ENCODE measurements around the gene ZNF674.

Gene ZNF674

DNA sequence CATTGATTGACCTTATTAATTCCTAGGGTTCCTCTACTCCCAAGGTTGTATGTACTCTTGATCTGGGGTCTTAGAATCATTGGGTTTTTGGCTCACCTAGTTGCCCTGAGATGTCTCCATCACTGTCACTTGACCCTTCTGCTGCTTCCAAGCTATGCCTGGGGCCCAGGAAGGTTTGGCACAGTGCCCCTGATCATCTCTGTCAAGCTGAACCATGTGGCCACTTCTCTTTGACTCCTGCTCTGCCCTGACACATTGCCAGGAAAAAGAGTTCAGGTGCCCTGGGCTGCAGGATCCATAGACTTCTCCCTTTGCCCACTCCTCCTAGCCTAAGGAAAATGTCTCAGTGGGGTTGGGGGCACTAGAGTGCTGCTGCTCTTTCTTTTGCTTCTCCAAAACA lies 24.4 kb upstream of the ZNF674 start:
- Histone ChIP-seq H3K9ac (ENCODE audit: low read length) (no peak overlapping the region), H2AFZ (ENCODE audit: low read length) (no peak overlapping the region), H3K9me3 (replicated peaks; ENCODE audit: insufficient read depth, low read length) (no peaks in the 10 kb centered on the region), H3K4me1 (ENCODE audit: low read length) (peaks cover 12% of the 10 kb centered on the region), H4K20me1 (ENCODE audit: insufficient read depth, low read length) (no peaks in the 10 kb centered on the region), H3F3A (ENCODE audit: insufficient read depth, low read length) (peaks cover 18% of the 10 kb centered on the region), H3K27ac (ENCODE audit: low read length) (no peak overlapping the region), H3K36me3 (replicated peaks; ENCODE audit: insufficient read depth, low read length) (no peaks in the 10 kb centered on the region), H3K4me3 (ENCODE audit: low read length) (no peak overlapping the region), H3K9me2 (replicated peaks; ENCODE audit: insufficient read depth, low read length) (no peaks in the 10 kb centered on the region), H3K4me2 (ENCODE audit: low read depth, low read length) (no peak overlapping the region), H3K79me2 (ENCODE audit: low read length) (no peaks in the 10 kb centered on the region), H3K27me3 (replicated peaks; ENCODE audit: insufficient read depth, low read length) (no peaks in the 10 kb centered on the region)
- DNase-seq: no peak
- TF ChIP-seq, protein P1, sequence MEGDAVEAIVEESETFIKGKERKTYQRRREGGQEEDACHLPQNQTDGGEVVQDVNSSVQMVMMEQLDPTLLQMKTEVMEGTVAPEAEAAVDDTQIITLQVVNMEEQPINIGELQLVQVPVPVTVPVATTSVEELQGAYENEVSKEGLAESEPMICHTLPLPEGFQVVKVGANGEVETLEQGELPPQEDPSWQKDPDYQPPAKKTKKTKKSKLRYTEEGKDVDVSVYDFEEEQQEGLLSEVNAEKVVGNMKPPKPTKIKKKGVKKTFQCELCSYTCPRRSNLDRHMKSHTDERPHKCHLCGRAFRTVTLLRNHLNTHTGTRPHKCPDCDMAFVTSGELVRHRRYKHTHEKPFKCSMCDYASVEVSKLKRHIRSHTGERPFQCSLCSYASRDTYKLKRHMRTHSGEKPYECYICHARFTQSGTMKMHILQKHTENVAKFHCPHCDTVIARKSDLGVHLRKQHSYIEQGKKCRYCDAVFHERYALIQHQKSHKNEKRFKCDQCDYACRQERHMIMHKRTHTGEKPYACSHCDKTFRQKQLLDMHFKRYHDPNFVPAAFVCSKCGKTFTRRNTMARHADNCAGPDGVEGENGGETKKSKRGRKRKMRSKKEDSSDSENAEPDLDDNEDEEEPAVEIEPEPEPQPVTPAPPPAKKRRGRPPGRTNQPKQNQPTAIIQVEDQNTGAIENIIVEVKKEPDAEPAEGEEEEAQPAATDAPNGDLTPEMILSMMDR (IDR thresholded peaks at IDR 0.05; ENCODE audit: low read length): no peak
- TF ChIP-seq EZH2 (optimal IDR thresholded peaks at IDR 0.05; ENCODE audit: low read depth, low read length) (no peak), EZH2phosphoT487 (IDR thresholded peaks at IDR 0.05; ENCODE audit: low read length) (no peak)

DNA sequence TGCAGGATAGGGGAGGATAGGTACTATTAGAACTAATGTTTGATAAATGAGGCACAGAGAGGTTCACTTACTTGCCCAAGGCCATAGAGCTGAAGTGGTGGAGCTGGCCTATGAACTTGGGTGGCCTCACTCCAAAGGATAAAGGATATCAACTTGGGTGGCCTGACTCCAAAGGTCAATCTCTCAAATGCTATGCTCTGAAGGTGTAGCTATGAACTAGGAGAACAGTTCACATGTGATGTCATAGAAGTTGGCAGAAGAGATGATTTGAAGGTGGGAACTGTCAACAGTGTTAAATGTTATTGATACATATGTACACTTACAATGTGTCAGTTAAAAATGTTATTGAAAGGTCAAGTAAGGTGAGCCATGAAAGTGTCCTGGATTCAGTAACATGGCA lies 22.2 kb upstream of the ZNF674 start:
- no peaks in the 10 kb centered on the region for H3K27me3 ChIP-seq (replicated peaks; ENCODE audit: insufficient read depth, low read length)
- no peaks in the 10 kb centered on the region for H3K9me2 ChIP-seq (replicated peaks; ENCODE audit: insufficient read depth, low read length)
- no peak overlapping the region for H3K27ac ChIP-seq (ENCODE audit: low read length)
- H3K4me1 ChIP-seq (ENCODE audit: low read length): peaks cover 16% of the 10 kb centered on the region
- H3K79me2 ChIP-seq (ENCODE audit: low read length): no peaks in the 10 kb centered on the region
- no peak overlapping the region for H3K9ac ChIP-seq (ENCODE audit: low read length)
- no peak for TF ChIP-seq EZH2phosphoT487 (IDR thresholded peaks at IDR 0.05; ENCODE audit: low read length)
- TF ChIP-seq EZH2 (optimal IDR thresholded peaks at IDR 0.05; ENCODE audit: low read depth, low read length): no peak
- no peak overlapping the region for H2AFZ ChIP-seq (ENCODE audit: low read length)
- DNase-seq: no peak
- H3K4me3 ChIP-seq (ENCODE audit: low read length): no peak overlapping the region
- H3F3A ChIP-seq (ENCODE audit: insufficient read depth, low read length): peaks cover 14% of the 10 kb centered on the region
- H3K9me3 ChIP-seq (replicated peaks; ENCODE audit: insufficient read depth, low read length): no peaks in the 10 kb centered on the region
- H3K36me3 ChIP-seq (replicated peaks; ENCODE audit: insufficient read depth, low read length): no peaks in the 10 kb centered on the region
- H4K20me1 ChIP-seq (ENCODE audit: insufficient read depth, low read length): no peaks in the 10 kb centered on the region
- H3K4me2 ChIP-seq (ENCODE audit: low read depth, low read length): no peak overlapping the region

GRCh38 chrX:46561824-46562657 lies 16.8 kb upstream of the ZNF674 start:
- Histone ChIP-seq H3K9me3 (replicated peaks; ENCODE audit: insufficient read depth, low read length) (no peaks in the 10 kb centered on the region), H3K9ac (ENCODE audit: low read length) (peak overlapping the region; percentile 18; the same call in 1 of the 2 replicates), H2AFZ (ENCODE audit: low read length) (peak overlapping the region; percentile 35; the same call in 1 of the 2 replicates), H3K27me3 (replicated peaks; ENCODE audit: insufficient read depth, low read length) (no peaks in the 10 kb centered on the region), H3K4me2 (ENCODE audit: low read depth, low read length) (peak overlapping the region; percentile 81; the same call in 1 of the 2 replicates), H3K4me1 (ENCODE audit: low read length) (peaks cover 13% of the 10 kb centered on the region), H3K27ac (ENCODE audit: low read length) (peak overlapping the region; percentile 74), H3K79me2 (ENCODE audit: low read length) (no peaks in the 10 kb centered on the region), H3K4me3 (ENCODE audit: low read length) (peak overlapping the region; percentile 14; the same call in 1 of the 2 replicates), H4K20me1 (ENCODE audit: insufficient read depth, low read length) (no peaks in the 10 kb centered on the region), H3F3A (ENCODE audit: insufficient read depth, low read length) (peaks cover 12% of the 10 kb centered on the region), H3K36me3 (replicated peaks; ENCODE audit: insufficient read depth, low read length) (no peaks in the 10 kb centered on the region), H3K9me2 (replicated peaks; ENCODE audit: insufficient read depth, low read length) (no peaks in the 10 kb centered on the region)
- TF ChIP-seq, protein P1 (IDR thresholded peaks at IDR 0.05; ENCODE audit: low read length): no peak
- TF ChIP-seq EZH2 (optimal IDR thresholded peaks at IDR 0.05; ENCODE audit: low read depth, low read length) (no peak), EZH2phosphoT487 (IDR thresholded peaks at IDR 0.05; ENCODE audit: low read length) (no peak)
- peak; percentile 66 for DNase-seq

GRCh38 chrX:46559062-46559461 lies 13.8 kb upstream of the ZNF674 start:
- no peak overlapping the region for H2AFZ ChIP-seq (ENCODE audit: low read length)
- H3K9me3 ChIP-seq (replicated peaks; ENCODE audit: insufficient read depth, low read length): no peaks in the 10 kb centered on the region
- H3K27ac ChIP-seq (ENCODE audit: low read length): no peak overlapping the region
- H3K4me3 ChIP-seq (ENCODE audit: low read length): no peak overlapping the region
- H3K36me3 ChIP-seq (replicated peaks; ENCODE audit: insufficient read depth, low read length): no peaks in the 10 kb centered on the region
- H3F3A ChIP-seq (ENCODE audit: insufficient read depth, low read length): peaks cover 12% of the 10 kb centered on the region
- no peak for DNase-seq
- no peaks in the 10 kb centered on the region for H3K27me3 ChIP-seq (replicated peaks; ENCODE audit: insufficient read depth, low read length)
- H3K79me2 ChIP-seq (ENCODE audit: low read length): no peaks in the 10 kb centered on the region
- H3K4me1 ChIP-seq (ENCODE audit: low read length): peaks cover 13% of the 10 kb centered on the region
- no peaks in the 10 kb centered on the region for H3K9me2 ChIP-seq (replicated peaks; ENCODE audit: insufficient read depth, low read length)
- no peaks in the 10 kb centered on the region for H4K20me1 ChIP-seq (ENCODE audit: insufficient read depth, low read length)
- no peak overlapping the region for H3K4me2 ChIP-seq (ENCODE audit: low read depth, low read length)
- H3K9ac ChIP-seq (ENCODE audit: low read length): no peak overlapping the region
- TF ChIP-seq, protein P1 (IDR thresholded peaks at IDR 0.05; ENCODE audit: low read length): no peak
- TF ChIP-seq EZH2phosphoT487 (IDR thresholded peaks at IDR 0.05; ENCODE audit: low read length): no peak
- no peak for TF ChIP-seq EZH2 (optimal IDR thresholded peaks at IDR 0.05; ENCODE audit: low read depth, low read length)
